NCI-H748 treated with DMSO at 0.1 percent for 48 hours (cell line): ENCODE data around the gene ZC3H12C.
"Not testable (repeated sequence)": the region's sequence is repeated elsewhere in the genome, so short reads cannot be mapped to it uniquely, and the experiment has no call there.

Experiments
- DNase-seq: peaks from one replicate; lab custom pipeline; 2025; lab: John Stamatoyannopoulos, UW

The ZC3H12C gene

GRCh38 chr11:110185121-110185591 lies 92.0 kb downstream of the ZC3H12C start:
- DNase-seq: no peak

GRCh38 chr11:110185599-110185998 lies 92.4 kb downstream of the ZC3H12C start:
- no peak for DNase-seq

GRCh38 chr11:110186456-110186855 lies 93.3 kb downstream of the ZC3H12C start:
- no peak for DNase-seq

GRCh38 chr11:110186867-110187266 lies 93.7 kb downstream of the ZC3H12C start:
- DNase-seq: no peak

- DNase-seq: no peak
Measured at GRCh38 chr11:110187731-110188130, 94.5 kb downstream of the ZC3H12C start.

GRCh38 chr11:110190885-110191284 lies 97.7 kb downstream of the ZC3H12C start:
- no peak for DNase-seq

- not testable (repeated sequence) for DNase-seq
Measured at GRCh38 chr11:110192604-110193282, 99.6 kb downstream of the ZC3H12C start.

GRCh38 chr11:110194211-110194766 lies 101.1 kb downstream of the ZC3H12C start:
- DNase-seq: not testable (repeated sequence)

GRCh38 chr11:110196241-110196754 lies 103.1 kb downstream of the ZC3H12C start:
- no peak for DNase-seq

GRCh38 chr11:110196884-110197420 lies 103.8 kb downstream of the ZC3H12C start:
- DNase-seq: no peak

- DNase-seq: no peak
Measured at GRCh38 chr11:110198031-110198729, 105.0 kb downstream of the ZC3H12C start.

GRCh38 chr11:110199184-110199981 lies 106.2 kb downstream of the ZC3H12C start:
- no peak for DNase-seq

GRCh38 chr11:110200241-110200640 lies 107.0 kb downstream of the ZC3H12C start:
- no peak for DNase-seq

GRCh38 chr11:110200836-110201235 lies 107.6 kb downstream of the ZC3H12C start:
- DNase-seq: no peak

GRCh38 chr11:110207123-110207522 lies 113.9 kb downstream of the ZC3H12C start:
- no peak for DNase-seq

- DNase-seq: not testable (repeated sequence)
Measured at GRCh38 chr11:110208678-110209312, 115.6 kb downstream of the ZC3H12C start.

GRCh38 chr11:110209313-110209694 lies 116.1 kb downstream of the ZC3H12C start:
- not testable (repeated sequence) for DNase-seq

GRCh38 chr11:110217223-110217877 lies 124.2 kb downstream of the ZC3H12C start:
- DNase-seq: no peak

GRCh38 chr11:110217936-110218335 lies 124.7 kb downstream of the ZC3H12C start:
- DNase-seq: no peak

GRCh38 chr11:110219006-110219785 lies 126.0 kb downstream of the ZC3H12C start:
- DNase-seq: no peak
